Osteoblast (primary cell): Measurements from ENCODE around the gene RPS2. TPM values are rescaled to one million over a fixed set of nuclear protein-coding genes. Genes with fewer than 3 reads are reported as not detected.

Source experiments
- DNase-seq: peaks from one replicate; pipeline ENCODE4 v3.0.0; 2011; ENCODE audit warnings: low spot score, mixed read lengths; ENCODE audit not compliant: insufficient read length; ENCODE audit errors: missing footprints
- H2AFZ ChIP-seq: 2 replicates; pipeline ENCODE4 v1.6.0; 2011; ENCODE audit warnings: mild to moderate bottlenecking, low read length
- H3K27ac ChIP-seq: 2 replicates; pipeline ENCODE4 v1.5.1; 2011; ENCODE audit warnings: mild to moderate bottlenecking, low read depth, low read length, moderate library complexity
- H3K27me3 ChIP-seq: 2 replicates; pipeline ENCODE4 v1.6.0; 2012; ENCODE audit warnings: mild to moderate bottlenecking, control low read depth, inconsistent platforms, low read length, moderate library complexity; ENCODE audit not compliant: insufficient read depth
- H3K36me3 ChIP-seq: 2 replicates; pipeline ENCODE4 v1.5.1; 2011; ENCODE audit warnings: mild to moderate bottlenecking, low read length, control low read depth, moderate library complexity; ENCODE audit not compliant: insufficient read depth
- H3K4me1 ChIP-seq: 2 replicates; pipeline ENCODE4 v1.5.1; 2011; ENCODE audit warnings: mild to moderate bottlenecking, low read length, control low read depth, moderate library complexity; ENCODE audit not compliant: insufficient read depth
- H3K4me2 ChIP-seq: 2 replicates; pipeline ENCODE4 v1.6.0; 2011; ENCODE audit warnings: mild to moderate bottlenecking, low read length; ENCODE audit not compliant: insufficient read depth
- H3K4me3 ChIP-seq: fragments of 200-600 bp; sonication (generic); 3 replicates; pipeline ENCODE4 v1.5.1; 2012; ENCODE audit warnings: mild to moderate bottlenecking, low read length, inconsistent platforms; ENCODE audit not compliant: insufficient read depth
- H3K79me2 ChIP-seq: 2 replicates; pipeline ENCODE4 v1.6.0; 2012; ENCODE audit warnings: mild to moderate bottlenecking, low read length, control low read depth, inconsistent platforms; ENCODE audit not compliant: insufficient read depth
- H3K9me3 ChIP-seq: 2 replicates; pipeline ENCODE4 v1.5.1; 2011; ENCODE audit warnings: low read depth, low read length, control low read depth
- H4K20me1 ChIP-seq: 2 replicates; pipeline ENCODE4 v1.6.0; 2012; ENCODE audit warnings: mild to moderate bottlenecking, low read length, control low read depth; ENCODE audit not compliant: insufficient read depth
- CTCF ChIP-seq: IDR thresholded peaks from 2 replicates; pipeline ENCODE4 v1.5.1; 2011; ENCODE audit warnings: mild to moderate bottlenecking, low read depth, low read length, moderate library complexity; ENCODE audit errors: extremely low read depth
- total RNA-seq: library from RNA; depleted of rRNA; stranded (reverse); fragments of >200 nt; gene quantifications from 2 replicates; pipeline ENCODE4 v1.2.3, GENCODE V29; 2012

RPS2 gene
- total RNA-seq, 1 donor = 2,359 TPM

GRCh38 chr16:1997494-1998359 is 33.1 kb upstream of the RPS2 start:
- Histone ChIP-seq H3K4me1 (no peaks in the 10 kb centered on the region), H3K4me3 (no peak overlapping the region), H3K36me3 (peaks cover 44% of the 10 kb centered on the region), H3K27me3 (no peaks in the 10 kb centered on the region), H4K20me1 (peaks cover 9% of the 10 kb centered on the region), H3K9me3 (no peaks in the 10 kb centered on the region), H2AFZ (no peak overlapping the region), H3K27ac (no peak overlapping the region), H3K4me2 (no peak overlapping the region), H3K79me2 (peaks cover 17% of the 10 kb centered on the region)
- no peak for DNase-seq
- no peak for TF ChIP-seq CTCF

GRCh38 chr16:1993731-1994131 is 29.1 kb upstream of the RPS2 start:
- Histone ChIP-seq H3K36me3 (peaks cover 11% of the 10 kb centered on the region), H3K27me3 (peaks cover 26% of the 10 kb centered on the region), H3K4me2 (no peak overlapping the region), H4K20me1 (no peaks in the 10 kb centered on the region), H2AFZ (no peak overlapping the region), H3K27ac (no peak overlapping the region), H3K4me3 (no peak overlapping the region), H3K4me1 (no peaks in the 10 kb centered on the region), H3K79me2 (no peaks in the 10 kb centered on the region), H3K9me3 (no peaks in the 10 kb centered on the region)
- DNase-seq = no peak
- TF ChIP-seq CTCF = no peak

- no peak overlapping the region for H3K4me3 ChIP-seq
- peaks cover 9% of the 10 kb centered on the region for H3K36me3 ChIP-seq
- peak overlapping the region; percentile 51 for H2AFZ ChIP-seq
- no peaks in the 10 kb centered on the region for H3K79me2 ChIP-seq
- H3K4me2 ChIP-seq = peak overlapping the region; percentile 28
- H4K20me1 ChIP-seq = no peaks in the 10 kb centered on the region
- no peak overlapping the region for H3K27ac ChIP-seq
- H3K9me3 ChIP-seq = no peaks in the 10 kb centered on the region
- no peak for DNase-seq
- no peaks in the 10 kb centered on the region for H3K4me1 ChIP-seq
- peaks cover 29% of the 10 kb centered on the region for H3K27me3 ChIP-seq
- TF ChIP-seq CTCF = no peak
Observed at GRCh38 chr16:1992704-1993317, 28.2 kb upstream of the RPS2 start.
